ENCODE measurements around the gene SEZ6. TPM values are rescaled to one million over a fixed set of nuclear protein-coding genes. Genes with fewer than 3 reads are reported as not detected.

SEZ6 gene
- total RNA-seq, 4 donors from 2014 or later, result not detected

DNA sequence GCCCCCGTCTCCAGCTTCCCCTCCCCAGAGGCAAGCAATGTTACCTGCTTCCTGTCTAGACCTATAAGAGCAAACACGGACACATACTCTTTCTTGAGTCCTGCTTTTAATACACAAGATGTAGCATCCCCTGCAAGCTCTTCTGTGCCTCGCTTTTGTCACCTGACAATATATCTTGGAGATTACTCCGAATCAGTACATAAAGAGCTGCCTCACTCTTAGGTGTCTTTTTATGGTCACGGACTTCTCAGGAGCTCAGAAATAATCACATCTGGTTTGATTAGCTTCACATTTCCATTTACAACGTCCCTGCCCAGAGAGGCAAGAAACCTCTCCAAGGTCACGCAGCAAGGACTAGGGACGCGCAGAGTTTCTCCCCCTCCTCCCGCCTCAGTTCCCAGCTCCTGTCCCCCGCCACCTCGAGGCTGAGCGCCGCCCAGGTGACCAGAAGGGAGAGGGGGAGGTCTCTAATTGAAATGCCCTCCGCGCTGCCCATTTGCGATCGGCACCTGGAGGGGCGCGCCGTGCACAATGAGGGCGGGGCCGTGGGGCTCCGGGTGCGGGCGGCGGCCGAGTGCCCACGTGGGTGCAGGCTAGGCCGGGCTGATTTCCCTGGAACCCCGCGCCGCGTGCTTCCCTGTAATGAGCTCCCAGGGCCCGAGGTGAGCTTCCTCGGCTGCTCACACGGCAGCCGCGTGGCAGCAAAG lies 13.8 kb upstream of the SEZ6 start:
- no peak for DNase-seq
- Histone ChIP-seq H3K4me3 (peak overlapping the region in 1 of 4 donors; percentile 48), H3K9me3 (no peaks in the 10 kb centered on the region), H3K27me3 (peaks cover 0 to 88% (median 2%) of the 10 kb centered on the region in 4 donors), H3K27ac (no peak overlapping the region), H3K36me3 (no peaks in the 10 kb centered on the region), H3K4me1 (peaks cover 5 to 15% (median 7%) of the 10 kb centered on the region in 3 donors)
- intact Hi-C loops (cut with DNase I), result no loop called here
- TF ChIP-seq, protein P1, sequence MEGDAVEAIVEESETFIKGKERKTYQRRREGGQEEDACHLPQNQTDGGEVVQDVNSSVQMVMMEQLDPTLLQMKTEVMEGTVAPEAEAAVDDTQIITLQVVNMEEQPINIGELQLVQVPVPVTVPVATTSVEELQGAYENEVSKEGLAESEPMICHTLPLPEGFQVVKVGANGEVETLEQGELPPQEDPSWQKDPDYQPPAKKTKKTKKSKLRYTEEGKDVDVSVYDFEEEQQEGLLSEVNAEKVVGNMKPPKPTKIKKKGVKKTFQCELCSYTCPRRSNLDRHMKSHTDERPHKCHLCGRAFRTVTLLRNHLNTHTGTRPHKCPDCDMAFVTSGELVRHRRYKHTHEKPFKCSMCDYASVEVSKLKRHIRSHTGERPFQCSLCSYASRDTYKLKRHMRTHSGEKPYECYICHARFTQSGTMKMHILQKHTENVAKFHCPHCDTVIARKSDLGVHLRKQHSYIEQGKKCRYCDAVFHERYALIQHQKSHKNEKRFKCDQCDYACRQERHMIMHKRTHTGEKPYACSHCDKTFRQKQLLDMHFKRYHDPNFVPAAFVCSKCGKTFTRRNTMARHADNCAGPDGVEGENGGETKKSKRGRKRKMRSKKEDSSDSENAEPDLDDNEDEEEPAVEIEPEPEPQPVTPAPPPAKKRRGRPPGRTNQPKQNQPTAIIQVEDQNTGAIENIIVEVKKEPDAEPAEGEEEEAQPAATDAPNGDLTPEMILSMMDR (IDR thresholded peaks at IDR 0.05), result no peak
- no peak for TF ChIP-seq POLR2A (IDR thresholded peaks at IDR 0.05)
- WGBS, 2 donors, result 7 to 8% methylated on average over 16 to 18 of the region's 39 CpGs

- H3K27me3 ChIP-seq, result peaks cover 0 to 82% (median 2%) of the 10 kb centered on the region in 4 donors
- H3K27ac ChIP-seq, result no peak overlapping the region
- H3K9me3 ChIP-seq, result no peaks in the 10 kb centered on the region
- peaks cover 5 to 15% (median 7%) of the 10 kb centered on the region in 3 donors for H3K4me1 ChIP-seq
- 52 to 57% methylated on average over 5 to 6 of the region's 6 CpGs for WGBS, 2 donors
- TF ChIP-seq POLR2A (IDR thresholded peaks at IDR 0.05), result no peak
- TF ChIP-seq, protein P1 (IDR thresholded peaks at IDR 0.05), result no peak
- no peak for DNase-seq
- H3K36me3 ChIP-seq, result no peaks in the 10 kb centered on the region
- no peak overlapping the region for H3K4me3 ChIP-seq
- intact Hi-C loops (cut with DNase I), result no loop called here
Observed at GRCh38 chr17:29018788-29019474, 13.1 kb upstream of the SEZ6 start.

GRCh38 chr17:29016345-29017210 lies 10.7 kb upstream of the SEZ6 start:
- DNase-seq, result no peak
- Histone ChIP-seq H3K27ac (no peak overlapping the region), H3K4me3 (no peak overlapping the region), H3K4me1 (peaks cover 5 to 15% (median 7%) of the 10 kb centered on the region in 3 donors), H3K36me3 (no peaks in the 10 kb centered on the region), H3K9me3 (no peaks in the 10 kb centered on the region), H3K27me3 (peaks cover 0 to 71% (median 2%) of the 10 kb centered on the region in 4 donors)
- intact Hi-C loops (cut with DNase I), result no loop called here
- 40 to 51% methylated on average over 11 to 13 of the region's 13 CpGs for WGBS, 2 donors
- no peak for TF ChIP-seq POLR2A (IDR thresholded peaks at IDR 0.05)
- TF ChIP-seq, protein P1 (IDR thresholded peaks at IDR 0.05), result no peak

DNA sequence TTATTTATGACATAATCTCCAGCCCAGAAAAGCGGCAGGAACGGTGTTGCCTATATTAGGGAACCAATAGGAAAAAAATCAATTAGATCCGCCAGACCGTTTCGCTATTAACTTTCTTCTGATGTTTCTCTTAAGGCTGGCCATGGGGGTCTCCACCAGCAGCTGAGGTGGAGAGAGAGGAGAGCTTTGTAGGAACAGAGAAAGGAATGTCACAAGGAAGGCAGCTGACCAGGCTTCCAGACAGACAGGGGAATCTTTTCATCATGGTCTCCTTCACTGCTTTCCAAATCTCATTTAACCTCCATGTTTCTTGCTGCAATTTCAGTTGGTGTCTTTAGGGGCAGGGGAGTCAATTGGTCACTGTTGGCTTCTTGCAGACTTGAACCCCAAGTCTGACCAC lies 8.9 kb upstream of the SEZ6 start:
- no peaks in the 10 kb centered on the region for H3K36me3 ChIP-seq
- H3K9me3 ChIP-seq, result no peaks in the 10 kb centered on the region
- no peak overlapping the region for H3K4me3 ChIP-seq
- peaks cover under 1 to 6% (median 1%) of the 10 kb centered on the region in 3 donors for H3K4me1 ChIP-seq
- intact Hi-C loops (cut with DNase I), result no loop called here
- H3K27ac ChIP-seq, result no peak overlapping the region
- peaks cover 0 to 67% (median 0%) of the 10 kb centered on the region in 4 donors for H3K27me3 ChIP-seq
- TF ChIP-seq, protein P1 (IDR thresholded peaks at IDR 0.05), result no peak
- TF ChIP-seq POLR2A (IDR thresholded peaks at IDR 0.05), result no peak
- DNase-seq, result no peak
- 69 to 70% methylated on average over 5 of the region's 5 CpGs for WGBS, 2 donors
